PC-3 (cell line): ENCODE measurements around the gene HOXA10.

Source experiments
- CTCF ChIP-seq: fragments of 300-600 bp; sonication (generic); conservative IDR thresholded peaks from 2 replicates; pipeline ENCODE4 v1.5.1; 2017; ENCODE audit warnings: antibody characterized with exemption, low read depth, mild to moderate bottlenecking, low read length
- EZH2 ChIP-seq: fragments of 300-600 bp; sonication (generic); IDR thresholded peaks from one replicate; pipeline ENCODE4 v1.6.1; 2017; ENCODE audit warnings: antibody characterized with exemption, mild to moderate bottlenecking, low read length; ENCODE audit not compliant: unreplicated experiment

- no peak for TF ChIP-seq CTCF
- TF ChIP-seq EZH2: no peak
Measured at GRCh38 chr7:27128776-27129728, 45.1 kb downstream of the HOXA10 start.
